Measurements from ENCODE around the gene C19orf38. TPM values are rescaled to one million over a fixed set of nuclear protein-coding genes. Genes with fewer than 3 reads are reported as not detected.

C19orf38 gene
- total and polyA plus RNA-seq, 2 of the 4 experiments (the other 2 are of a cell fraction) = 0.18 to 0.19 TPM

- Histone ChIP-seq H3K9me3 (ENCODE audit: control insufficient read depth, insufficient read depth, low read length) (no peaks in the 10 kb centered on the region), H2BK5ac (ENCODE audit: low read depth, low read length, poor library complexity, severe bottlenecking) (no peak overlapping the region), H3K4ac (ENCODE audit: low read depth, low read length) (no peak overlapping the region), H3K56ac (ENCODE audit: extremely low read depth, insufficient read depth, low read length) (no peak overlapping the region), H4K8ac (ENCODE audit: low read depth in 2 of 2, low read length in 2 of 2) (no peak overlapping the region), H3K79me1 (ENCODE audit: low read depth in 1 of 2, low read length in 2 of 2) (peaks cover 24 to 85% of the 10 kb centered on the region in 2 experiments), H2AFZ (replicated peaks; ENCODE audit: low read length, poor library complexity) (no peak overlapping the region), H2BK15ac (ENCODE audit: low read depth, low read length) (no peak overlapping the region), H3K4me3 (ENCODE audit: insufficient read depth, low read depth, low read length) (no peak overlapping the region), H3K27me3 (ENCODE audit: control insufficient read depth, insufficient read depth, low read length) (no peaks in the 10 kb centered on the region), H3K4me1 (ENCODE audit: control insufficient read depth, insufficient read depth, low read length) (peaks cover 11% of the 10 kb centered on the region), H4K20me1 (ENCODE audit: insufficient read depth, low read length) (peaks cover 66% of the 10 kb centered on the region), H2AK5ac (ENCODE audit: low read depth, low read length) (no peak overlapping the region), H2AK9ac (replicated peaks; ENCODE audit: low read depth, low read length, poor library complexity) (no peak overlapping the region), H3K9me1 (ENCODE audit: insufficient read depth, low read length) (peaks cover 29% of the 10 kb centered on the region), H3K36me3 (ENCODE audit: control insufficient read depth, insufficient read depth, low read length) (0 out of 2 replicates have a peak, but pooled peaks cover 2% of the 10 kb centered on the region), H3K27ac (ENCODE audit: insufficient read depth, low read length) (no peak overlapping the region), H3K18ac (ENCODE audit: low read depth, low read length) (no peak overlapping the region), H3K4me2 (ENCODE audit: low read depth, low read length) (no peak overlapping the region), H3K23ac (ENCODE audit: low read depth, low read length) (no peak overlapping the region), H3K14ac (replicated peaks; ENCODE audit: low read depth, low read length) (no peak overlapping the region), H2BK120ac (ENCODE audit: low read depth, low read length) (no peak overlapping the region), H3K9ac (ENCODE audit: low read depth, low read length) (no peak overlapping the region), H2BK20ac (ENCODE audit: low read depth, low read length) (no peak overlapping the region), H4K91ac (ENCODE audit: insufficient read depth, low read depth, low read length) (no peak overlapping the region), H4K5ac (ENCODE audit: low read depth, low read length) (no peak overlapping the region)
- dilution Hi-C loops (cut with HindIII; ENCODE audit: low sequenced_read_pairs, unreplicated experiment) = no loop called here
- ChIA-PET CTCF (interaction anchor here (0.5 to 0.6 kb wide), 2 partner anchors 51 to 440 kb away, joined by 3 to 8 read pairs; no protein-coding TSS in a partner anchor), POLR2A (ENCODE audit: unreplicated experiment) (no interaction called here)
- in situ Hi-C loops (cut with MboI; ENCODE audit: low sequenced_read_pairs) = no loop called here
- no CpG with 5 or more reads among the region's 4 CpGs for WGBS, 2 experiments (ENCODE audit: extremely low coverage in 2 of 2, insufficient read length in 1 of 2)
- intact Hi-C loops (cut with micrococcal nuclease) = no loop called here
- TF ChIP-seq POLR2A (IDR thresholded peaks at IDR 0.05; ENCODE audit: low read depth, low read length) (no peak), BHLHE40 (IDR thresholded peaks at IDR 0.05; ENCODE audit: low read depth, low read length) (no peak), CTCF (conservative IDR thresholded peaks at IDR 0.05; ENCODE audit: low read depth, low read length) (no peak), CHD1 (IDR thresholded peaks at IDR 0.05; ENCODE audit: low read depth, low read length) (no peak), FOS (IDR thresholded peaks at IDR 0.05; ENCODE audit: low read depth, low read length) (no peak), RAD21 (IDR thresholded peaks at IDR 0.05; ENCODE audit: low read length) (no peak), NFE2L2 (IDR thresholded peaks at IDR 0.05; ENCODE audit: low read depth, low read length) (no peak), MXI1 (IDR thresholded peaks at IDR 0.05; ENCODE audit: borderline replicate concordance, low read depth, low read length) (no peak)
- TF ChIP-seq, protein P1, sequence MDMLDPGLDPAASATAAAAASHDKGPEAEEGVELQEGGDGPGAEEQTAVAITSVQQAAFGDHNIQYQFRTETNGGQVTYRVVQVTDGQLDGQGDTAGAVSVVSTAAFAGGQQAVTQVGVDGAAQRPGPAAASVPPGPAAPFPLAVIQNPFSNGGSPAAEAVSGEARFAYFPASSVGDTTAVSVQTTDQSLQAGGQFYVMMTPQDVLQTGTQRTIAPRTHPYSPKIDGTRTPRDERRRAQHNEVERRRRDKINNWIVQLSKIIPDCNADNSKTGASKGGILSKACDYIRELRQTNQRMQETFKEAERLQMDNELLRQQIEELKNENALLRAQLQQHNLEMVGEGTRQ (IDR thresholded peaks at IDR 0.05; ENCODE audit: low read depth, low read length) = no peak
- BruUV-seq (replicated peaks) = no TSS peak
- no peak for DNase-seq
- ATAC-seq (ENCODE audit: low read depth) = no peak
Measured at GRCh38 chr19:10889880-10890279, 41.7 kb downstream of the C19orf38 start.

Data from IMR-90 (cell line).